ENCODE measurements around the gene XBP1. TPM values are rescaled to one million over a fixed set of nuclear protein-coding genes. Genes with fewer than 3 reads are reported as not detected.
A peak's percentile ranks its signal among the peaks of the same experiment; 100 is the strongest.

The XBP1 gene
- total RNA-seq, 1 donor from 2014 or later: 73.1 TPM

- no peaks in the 10 kb centered on the region for H3K27me3 Mint-ChIP-seq (ENCODE audit: low read depth)
- H3K4me1 Mint-ChIP-seq: peaks cover 33% of the 10 kb centered on the region
- H3K4me3 Mint-ChIP-seq: no peak overlapping the region
- no peaks in the 10 kb centered on the region for H3K36me3 Mint-ChIP-seq
- DNase-seq (ENCODE audit: low spot score in 2 of 2, unreplicated experiment in 2 of 2): no peak
- no peaks in the 10 kb centered on the region for H3K9me3 Mint-ChIP-seq
- TF ChIP-seq, protein P1, sequence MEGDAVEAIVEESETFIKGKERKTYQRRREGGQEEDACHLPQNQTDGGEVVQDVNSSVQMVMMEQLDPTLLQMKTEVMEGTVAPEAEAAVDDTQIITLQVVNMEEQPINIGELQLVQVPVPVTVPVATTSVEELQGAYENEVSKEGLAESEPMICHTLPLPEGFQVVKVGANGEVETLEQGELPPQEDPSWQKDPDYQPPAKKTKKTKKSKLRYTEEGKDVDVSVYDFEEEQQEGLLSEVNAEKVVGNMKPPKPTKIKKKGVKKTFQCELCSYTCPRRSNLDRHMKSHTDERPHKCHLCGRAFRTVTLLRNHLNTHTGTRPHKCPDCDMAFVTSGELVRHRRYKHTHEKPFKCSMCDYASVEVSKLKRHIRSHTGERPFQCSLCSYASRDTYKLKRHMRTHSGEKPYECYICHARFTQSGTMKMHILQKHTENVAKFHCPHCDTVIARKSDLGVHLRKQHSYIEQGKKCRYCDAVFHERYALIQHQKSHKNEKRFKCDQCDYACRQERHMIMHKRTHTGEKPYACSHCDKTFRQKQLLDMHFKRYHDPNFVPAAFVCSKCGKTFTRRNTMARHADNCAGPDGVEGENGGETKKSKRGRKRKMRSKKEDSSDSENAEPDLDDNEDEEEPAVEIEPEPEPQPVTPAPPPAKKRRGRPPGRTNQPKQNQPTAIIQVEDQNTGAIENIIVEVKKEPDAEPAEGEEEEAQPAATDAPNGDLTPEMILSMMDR (IDR thresholded peaks at IDR 0.05; ENCODE audit: unreplicated experiment): no peak
- H3K27ac Mint-ChIP-seq: no peak overlapping the region
These were observed 15.4 kb upstream of the XBP1 start for GRCh38 chr22:28815729-28816128.

DNA sequence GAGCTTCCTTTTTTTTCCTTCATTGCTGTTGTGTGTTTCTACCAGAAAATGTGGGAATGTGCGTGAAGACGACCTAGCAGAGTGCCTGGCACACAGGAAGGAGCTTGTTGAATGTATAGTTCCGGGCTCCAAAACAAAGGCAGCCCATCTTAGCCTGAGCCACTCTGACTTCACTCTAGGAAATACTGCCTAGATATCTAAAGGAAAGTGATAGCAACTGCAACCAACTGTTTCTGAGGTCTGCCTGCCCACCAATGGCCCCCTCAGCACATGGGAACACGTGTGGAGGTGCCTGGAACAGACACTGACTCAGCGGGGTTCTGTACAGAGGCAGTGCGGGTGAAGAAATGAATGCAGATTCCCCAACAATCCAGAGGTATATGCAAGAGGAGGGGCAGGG, 14.7 kb upstream of the XBP1 start:
- no peaks in the 10 kb centered on the region for H3K9me3 Mint-ChIP-seq
- H3K36me3 Mint-ChIP-seq: no peaks in the 10 kb centered on the region
- no peak for DNase-seq (ENCODE audit: low spot score in 2 of 2, unreplicated experiment in 2 of 2)
- H3K27me3 Mint-ChIP-seq (ENCODE audit: low read depth): no peaks in the 10 kb centered on the region
- H3K4me3 Mint-ChIP-seq: no peak overlapping the region
- no peak overlapping the region for H3K27ac Mint-ChIP-seq
- H3K4me1 Mint-ChIP-seq: peaks cover 33% of the 10 kb centered on the region
- TF ChIP-seq, protein P1 (IDR thresholded peaks at IDR 0.05; ENCODE audit: unreplicated experiment): no peak

GRCh38 chr22:28813772-28814518, 13.6 kb upstream of the XBP1 start:
- Mint-ChIP-seq H3K9me3 (no peaks in the 10 kb centered on the region), H3K36me3 (no peaks in the 10 kb centered on the region), H3K27ac (peak overlapping the region; percentile 43), H3K4me3 (no peak overlapping the region), H3K27me3 (ENCODE audit: low read depth) (no peaks in the 10 kb centered on the region), H3K4me1 (peaks cover 29% of the 10 kb centered on the region)
- TF ChIP-seq, protein P1 (IDR thresholded peaks at IDR 0.05; ENCODE audit: unreplicated experiment): no peak
- no peak for DNase-seq (ENCODE audit: low spot score in 2 of 2, unreplicated experiment in 2 of 2)

DNA sequence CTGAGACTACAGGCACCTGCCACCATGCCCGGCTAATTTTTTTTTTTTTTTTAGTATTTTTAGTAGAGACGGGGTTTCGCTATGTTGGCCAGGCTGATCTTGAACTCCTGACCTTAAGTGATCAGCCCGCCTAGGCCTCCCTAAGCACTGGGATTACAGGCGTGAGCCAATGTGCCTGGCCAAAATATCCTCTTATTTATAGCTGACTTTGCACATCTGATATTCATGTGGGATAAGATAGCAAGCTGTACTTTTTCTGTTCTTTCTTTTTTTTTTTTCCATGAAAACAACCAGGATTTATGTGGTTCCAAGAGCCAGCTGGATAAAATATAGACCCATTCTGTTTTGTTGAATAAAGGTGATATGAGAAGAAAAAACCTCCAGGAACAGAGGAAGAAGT, 12.1 kb upstream of the XBP1 start:
- TF ChIP-seq, protein P1 (IDR thresholded peaks at IDR 0.05; ENCODE audit: unreplicated experiment): no peak
- no peak overlapping the region for H3K4me3 Mint-ChIP-seq
- H3K27me3 Mint-ChIP-seq (ENCODE audit: low read depth): no peaks in the 10 kb centered on the region
- H3K27ac Mint-ChIP-seq: peak overlapping the region; percentile 66
- DNase-seq (ENCODE audit: low spot score in 2 of 2, unreplicated experiment in 2 of 2): no peak
- peaks cover 3% of the 10 kb centered on the region for H3K36me3 Mint-ChIP-seq
- no peaks in the 10 kb centered on the region for H3K9me3 Mint-ChIP-seq
- peaks cover 21% of the 10 kb centered on the region for H3K4me1 Mint-ChIP-seq

GRCh38 chr22:28810821-28811491, 10.6 kb upstream of the XBP1 start:
- H3K27ac Mint-ChIP-seq: no peak overlapping the region

More at GRCh38 chr22:28810821-28811491, 10.6 kb upstream of the XBP1 start:
- DNase-seq (ENCODE audit: low spot score in 2 of 2, unreplicated experiment in 2 of 2): no peak
- Mint-ChIP-seq H3K36me3 (peaks cover 3% of the 10 kb centered on the region), H3K27me3 (ENCODE audit: low read depth) (no peaks in the 10 kb centered on the region), H3K9me3 (no peaks in the 10 kb centered on the region), H3K4me3 (no peak overlapping the region), H3K4me1 (peaks cover 21% of the 10 kb centered on the region)
- TF ChIP-seq, protein P1 (IDR thresholded peaks at IDR 0.05; ENCODE audit: unreplicated experiment): no peak

All from mesothelial cell of epicardium (in vitro differentiated cells).